Hypothalamus (tissue), 51 donors: ENCODE results near the gene DAB2.

ENCODE experiments used
- DNase-seq, 51 donors: peaks; one replicate each; lab custom pipeline; 2025; lab: John Stamatoyannopoulos, UW

The DAB2 gene

GRCh38 chr5:39394946-39395345 is 29.8 kb downstream of the DAB2 start:
- no peak for DNase-seq

GRCh38 chr5:39390945-39391344 is 33.8 kb downstream of the DAB2 start:
- DNase-seq, result no peak

- DNase-seq, result no peak
These were observed 37.5 kb downstream of the DAB2 start for GRCh38 chr5:39387293-39387692.

GRCh38 chr5:39384271-39384670 is 40.5 kb downstream of the DAB2 start:
- no peak for DNase-seq

- DNase-seq, result no peak
These were observed 43.4 kb downstream of the DAB2 start for GRCh38 chr5:39381376-39381775.

- peak in 8 of 51 donors; percentile 1 to 23 (median 6) for DNase-seq
These were observed 45.1 kb downstream of the DAB2 start for GRCh38 chr5:39379693-39380092.

GRCh38 chr5:39377613-39378012 is 47.2 kb downstream of the DAB2 start:
- DNase-seq, result no peak

- peak in 11 of 51 donors; percentile 1 to 34 (median 11) for DNase-seq
These were observed 48.5 kb downstream of the DAB2 start for GRCh38 chr5:39376293-39376714.

GRCh38 chr5:39373791-39374190 is 51.0 kb downstream of the DAB2 start:
- DNase-seq, result no peak

- no peak for DNase-seq
These were observed 53.5 kb downstream of the DAB2 start for GRCh38 chr5:39371367-39371635.

GRCh38 chr5:39370555-39371366 is 54.0 kb downstream of the DAB2 start:
- DNase-seq, result no peak

- DNase-seq, result no peak
These were observed 55.5 kb downstream of the DAB2 start for GRCh38 chr5:39369123-39369815.

- DNase-seq, result no peak
These were observed 56.7 kb downstream of the DAB2 start for GRCh38 chr5:39368116-39368515.

GRCh38 chr5:39367711-39368110 is 57.1 kb downstream of the DAB2 start:
- DNase-seq, result no peak

- no peak for DNase-seq
These were observed 60.4 kb downstream of the DAB2 start, which contains the start of gene C9 for GRCh38 chr5:39364367-39364766. Gene C9, minus strand, starts transcription at chr5:39364495. Its CDS starts 31 bp downstream, at chr5:39364464.

GRCh38 chr5:39363217-39363616 is 61.6 kb downstream of the DAB2 start:
- DNase-seq, result no peak

- DNase-seq, result no peak
These were observed 62.1 kb downstream of the DAB2 start for GRCh38 chr5:39362646-39363045.

GRCh38 chr5:39361306-39361705 is 63.5 kb downstream of the DAB2 start:
- DNase-seq, result no peak

- DNase-seq, result no peak
These were observed 64.2 kb downstream of the DAB2 start for GRCh38 chr5:39360471-39361111.

- DNase-seq, result no peak
These were observed 68.5 kb downstream of the DAB2 start for GRCh38 chr5:39356263-39356662.

- DNase-seq, result no peak
These were observed 69.5 kb downstream of the DAB2 start for GRCh38 chr5:39355324-39355723.
